ENCODE results near the gene VPS13D. TPM values are rescaled to one million over a fixed set of nuclear protein-coding genes. Genes with fewer than 3 reads are reported as not detected.
A peak's percentile ranks its signal among the peaks of the same experiment; 100 is the strongest.

The VPS13D gene
- total RNA-seq, 1 experiment from 2014 or later, result 13.1 TPM

GRCh38 chr1:12338017-12338416, 108.2 kb downstream of the VPS13D start:
- Histone ChIP-seq H3K27me3 (ENCODE audit: control insufficient read depth, insufficient read depth, low read length) (no peaks in the 10 kb centered on the region), H3K4me3 (ENCODE audit: insufficient read depth, low read depth, low read length) (no peak overlapping the region), H3K36me3 (replicated peaks; ENCODE audit: control insufficient read depth, insufficient read depth, low read length) (no peaks in the 10 kb centered on the region)
- DNase-seq, result no peak

- Histone ChIP-seq H3K27me3 (ENCODE audit: control insufficient read depth, insufficient read depth, low read length) (no peaks in the 10 kb centered on the region), H3K4me3 (ENCODE audit: insufficient read depth, low read depth, low read length) (no peak overlapping the region), H3K36me3 (replicated peaks; ENCODE audit: control insufficient read depth, insufficient read depth, low read length) (no peaks in the 10 kb centered on the region)
- no peak for DNase-seq
These were observed 109.0 kb downstream of the VPS13D start for GRCh38 chr1:12338823-12339222.

GRCh38 chr1:12339396-12339795, 109.6 kb downstream of the VPS13D start:
- peak; percentile 31 for DNase-seq
- no peaks in the 10 kb centered on the region for H3K36me3 ChIP-seq (replicated peaks; ENCODE audit: control insufficient read depth, insufficient read depth, low read length)
- no peaks in the 10 kb centered on the region for H3K27me3 ChIP-seq (ENCODE audit: control insufficient read depth, insufficient read depth, low read length)
- H3K4me3 ChIP-seq (ENCODE audit: insufficient read depth, low read depth, low read length), result no peak overlapping the region

GRCh38 chr1:12339811-12340543, 110.1 kb downstream of the VPS13D start:
- DNase-seq, result no peak
- Histone ChIP-seq H3K27me3 (ENCODE audit: control insufficient read depth, insufficient read depth, low read length) (no peaks in the 10 kb centered on the region), H3K36me3 (replicated peaks; ENCODE audit: control insufficient read depth, insufficient read depth, low read length) (no peaks in the 10 kb centered on the region), H3K4me3 (ENCODE audit: insufficient read depth, low read depth, low read length) (no peak overlapping the region)

- no peaks in the 10 kb centered on the region for H3K27me3 ChIP-seq (ENCODE audit: control insufficient read depth, insufficient read depth, low read length)
- no peak for DNase-seq
- peaks cover 2% of the 10 kb centered on the region for H3K36me3 ChIP-seq (replicated peaks; ENCODE audit: control insufficient read depth, insufficient read depth, low read length)
- H3K4me3 ChIP-seq (ENCODE audit: insufficient read depth, low read depth, low read length), result no peak overlapping the region
These were observed 110.7 kb downstream of the VPS13D start for GRCh38 chr1:12340544-12340930.

- Histone ChIP-seq H3K27me3 (ENCODE audit: control insufficient read depth, insufficient read depth, low read length) (no peaks in the 10 kb centered on the region), H3K36me3 (replicated peaks; ENCODE audit: control insufficient read depth, insufficient read depth, low read length) (peaks cover 2% of the 10 kb centered on the region), H3K4me3 (ENCODE audit: insufficient read depth, low read depth, low read length) (no peak overlapping the region)
- no peak for DNase-seq
These were observed 111.8 kb downstream of the VPS13D start for GRCh38 chr1:12341667-12342066.

GRCh38 chr1:12342401-12343003, 112.7 kb downstream of the VPS13D start:
- no peaks in the 10 kb centered on the region for H3K27me3 ChIP-seq (ENCODE audit: control insufficient read depth, insufficient read depth, low read length)
- peaks cover 2% of the 10 kb centered on the region for H3K36me3 ChIP-seq (replicated peaks; ENCODE audit: control insufficient read depth, insufficient read depth, low read length)
- H3K4me3 ChIP-seq (ENCODE audit: insufficient read depth, low read depth, low read length), result no peak overlapping the region
- no peak for DNase-seq

- peaks cover 2% of the 10 kb centered on the region for H3K36me3 ChIP-seq (replicated peaks; ENCODE audit: control insufficient read depth, insufficient read depth, low read length)
- no peak for DNase-seq
- H3K4me3 ChIP-seq (ENCODE audit: insufficient read depth, low read depth, low read length), result no peak overlapping the region
- H3K27me3 ChIP-seq (ENCODE audit: control insufficient read depth, insufficient read depth, low read length), result no peaks in the 10 kb centered on the region
These were observed 114.1 kb downstream of the VPS13D start for GRCh38 chr1:12343823-12344487.

GRCh38 chr1:12344596-12345349, 114.9 kb downstream of the VPS13D start:
- no peak for DNase-seq
- H3K27me3 ChIP-seq (ENCODE audit: control insufficient read depth, insufficient read depth, low read length), result no peaks in the 10 kb centered on the region
- H3K36me3 ChIP-seq (replicated peaks; ENCODE audit: control insufficient read depth, insufficient read depth, low read length), result peaks cover 2% of the 10 kb centered on the region
- H3K4me3 ChIP-seq (ENCODE audit: insufficient read depth, low read depth, low read length), result no peak overlapping the region

GRCh38 chr1:12345350-12346217, 115.8 kb downstream of the VPS13D start:
- Histone ChIP-seq H3K4me3 (ENCODE audit: insufficient read depth, low read depth, low read length) (no peak overlapping the region), H3K36me3 (replicated peaks; ENCODE audit: control insufficient read depth, insufficient read depth, low read length) (peaks cover 2% of the 10 kb centered on the region), H3K27me3 (ENCODE audit: control insufficient read depth, insufficient read depth, low read length) (no peaks in the 10 kb centered on the region)
- no peak for DNase-seq

GRCh38 chr1:12346483-12347151, 116.8 kb downstream of the VPS13D start:
- DNase-seq, result no peak
- Histone ChIP-seq H3K27me3 (ENCODE audit: control insufficient read depth, insufficient read depth, low read length) (no peaks in the 10 kb centered on the region), H3K36me3 (replicated peaks; ENCODE audit: control insufficient read depth, insufficient read depth, low read length) (peaks cover 2% of the 10 kb centered on the region), H3K4me3 (ENCODE audit: insufficient read depth, low read depth, low read length) (no peak overlapping the region)

- Histone ChIP-seq H3K27me3 (ENCODE audit: control insufficient read depth, insufficient read depth, low read length) (no peaks in the 10 kb centered on the region), H3K36me3 (replicated peaks; ENCODE audit: control insufficient read depth, insufficient read depth, low read length) (peaks cover 2% of the 10 kb centered on the region), H3K4me3 (ENCODE audit: insufficient read depth, low read depth, low read length) (no peak overlapping the region)
- DNase-seq, result no peak
These were observed 118.3 kb downstream of the VPS13D start for GRCh38 chr1:12348113-12348512.

GRCh38 chr1:12353981-12354380, 124.2 kb downstream of the VPS13D start:
- Histone ChIP-seq H3K4me3 (ENCODE audit: insufficient read depth, low read depth, low read length) (no peak overlapping the region), H3K27me3 (ENCODE audit: control insufficient read depth, insufficient read depth, low read length) (no peaks in the 10 kb centered on the region), H3K36me3 (replicated peaks; ENCODE audit: control insufficient read depth, insufficient read depth, low read length) (no peaks in the 10 kb centered on the region)
- DNase-seq, result no peak

Measured in H7 (cell line).